Suprapubic skin (tissue), 4 donors: Measurements from ENCODE around the gene IGF1.

Experiments used
- EP300 ChIP-seq: sonication (generic); formaldehyde crosslinking; IDR thresholded peaks from one replicate; pipeline ENCODE4 v1.6.1; 2017; ENCODE audit warnings: antibody characterized with exemption
- POLR2A ChIP-seq, 2 donors: fragments of 450-650 bp; IDR thresholded peaks; one replicate each; pipeline ENCODE4 v1.6.1; 2017; ENCODE audit warnings: antibody characterized with exemption in 2 of 2, mild to moderate bottlenecking in 2 of 2, moderate library complexity in 2 of 2
- POLR2AphosphoS5 ChIP-seq, 3 donors: sonication (generic); formaldehyde crosslinking; IDR thresholded peaks; one replicate each; pipeline ENCODE4 v1.6.1; 2017; ENCODE audit warnings: antibody characterized with exemption in 3 of 3
- TF ChIP-seq, protein P1 (sequence below), 2 donors: fragments of 200-600 bp in 1 of 2; fragments of 450-650 bp in 1 of 2; sonication (generic) in 1 of 2; IDR thresholded peaks; one replicate each; pipeline ENCODE4 v1.5.1; 2016 to 2019; ENCODE audit warnings: antibody characterized with exemption in 2 of 2, mild to moderate bottlenecking in 1 of 2, moderate library complexity in 1 of 2

DNA sequence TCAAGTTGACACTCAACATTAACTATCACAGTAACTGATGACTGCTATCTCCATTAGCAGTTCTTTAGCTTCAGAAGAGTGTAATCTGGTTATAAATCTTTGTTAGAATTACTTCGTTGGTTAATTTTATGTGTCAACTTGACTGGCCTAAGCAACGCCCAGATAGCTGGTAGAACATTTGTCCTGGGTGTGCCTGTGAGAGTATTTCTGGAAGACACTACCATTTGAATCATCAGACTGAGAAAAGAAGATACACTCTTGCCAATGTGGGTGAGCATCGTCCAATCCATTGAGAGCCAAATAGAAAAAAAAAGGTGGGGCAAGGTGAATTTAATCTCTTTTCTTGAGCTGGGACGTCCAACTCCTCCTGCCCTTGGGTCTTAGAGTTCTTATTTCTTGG lies 129.0 kb downstream of the IGF1 start:
- TF ChIP-seq, protein P1, sequence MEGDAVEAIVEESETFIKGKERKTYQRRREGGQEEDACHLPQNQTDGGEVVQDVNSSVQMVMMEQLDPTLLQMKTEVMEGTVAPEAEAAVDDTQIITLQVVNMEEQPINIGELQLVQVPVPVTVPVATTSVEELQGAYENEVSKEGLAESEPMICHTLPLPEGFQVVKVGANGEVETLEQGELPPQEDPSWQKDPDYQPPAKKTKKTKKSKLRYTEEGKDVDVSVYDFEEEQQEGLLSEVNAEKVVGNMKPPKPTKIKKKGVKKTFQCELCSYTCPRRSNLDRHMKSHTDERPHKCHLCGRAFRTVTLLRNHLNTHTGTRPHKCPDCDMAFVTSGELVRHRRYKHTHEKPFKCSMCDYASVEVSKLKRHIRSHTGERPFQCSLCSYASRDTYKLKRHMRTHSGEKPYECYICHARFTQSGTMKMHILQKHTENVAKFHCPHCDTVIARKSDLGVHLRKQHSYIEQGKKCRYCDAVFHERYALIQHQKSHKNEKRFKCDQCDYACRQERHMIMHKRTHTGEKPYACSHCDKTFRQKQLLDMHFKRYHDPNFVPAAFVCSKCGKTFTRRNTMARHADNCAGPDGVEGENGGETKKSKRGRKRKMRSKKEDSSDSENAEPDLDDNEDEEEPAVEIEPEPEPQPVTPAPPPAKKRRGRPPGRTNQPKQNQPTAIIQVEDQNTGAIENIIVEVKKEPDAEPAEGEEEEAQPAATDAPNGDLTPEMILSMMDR (IDR thresholded peaks at IDR 0.05), result no peak
- TF ChIP-seq POLR2A (IDR thresholded peaks at IDR 0.05), result no peak
- TF ChIP-seq POLR2AphosphoS5 (IDR thresholded peaks at IDR 0.05), result no peak
- TF ChIP-seq EP300, result no peak
